ENCODE results near the gene NELL1. TPM values are rescaled to one million over a fixed set of nuclear protein-coding genes. Genes with fewer than 3 reads are reported as not detected.

The NELL1 gene
- polyA plus RNA-seq, 1 of the 3 experiments (the other 2 are of a cell fraction), result not detected

DNA sequence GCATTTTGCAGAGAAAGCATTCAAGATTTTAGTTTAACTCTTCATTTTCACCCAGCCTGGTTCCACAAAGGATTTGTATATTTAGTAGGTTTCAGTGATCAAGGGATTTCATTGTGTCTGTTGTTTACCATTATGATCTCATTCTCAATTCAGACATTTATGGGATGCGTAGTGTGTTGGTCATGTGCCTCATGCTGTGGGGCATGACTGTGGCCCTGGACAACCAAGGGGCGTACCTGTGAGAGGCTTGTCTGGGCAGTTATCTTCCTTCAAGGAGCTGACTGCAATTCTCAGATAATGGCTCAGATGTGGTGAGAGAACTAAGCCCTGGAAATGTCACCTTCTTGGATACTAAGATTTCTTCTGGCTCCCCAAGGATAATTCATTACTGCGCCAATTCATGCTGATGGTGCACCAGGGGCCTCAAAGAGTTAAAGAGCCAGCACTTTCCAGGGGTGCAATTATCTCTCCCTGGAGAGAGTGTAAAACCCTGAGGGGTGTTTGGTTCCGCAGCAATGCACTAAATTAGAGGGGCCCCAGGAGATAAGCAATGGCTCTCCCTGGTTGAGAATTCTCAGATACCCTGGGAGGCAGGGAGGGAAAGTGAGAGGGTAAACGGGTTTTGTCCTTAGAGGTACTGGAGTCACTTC, 37.7 kb upstream of the NELL1 start:
- no peak for DNase-seq

DNA sequence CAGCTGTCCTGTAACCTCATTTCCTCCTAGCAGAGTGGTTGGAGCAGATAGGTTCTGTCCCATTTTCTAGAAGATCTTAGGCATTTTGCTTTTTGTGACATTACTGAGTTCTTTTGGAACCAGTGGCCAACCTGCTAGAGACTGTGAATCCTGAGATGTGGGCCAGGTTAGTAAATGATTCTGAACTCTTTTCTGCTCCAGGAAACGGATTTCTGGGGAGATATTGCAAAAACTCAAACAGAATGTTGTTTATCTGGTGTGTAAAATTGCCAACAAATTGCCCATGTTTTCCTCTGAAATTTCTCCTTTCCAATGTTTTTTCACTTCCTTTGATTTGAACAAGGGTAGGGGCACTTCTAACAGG, 37.2 kb upstream of the NELL1 start:
- DNase-seq, result no peak
- no peaks in the 10 kb centered on the region for H3K9me2 ChIP-seq
- H3K4me1 ChIP-seq (ENCODE audit: control insufficient read depth in 1 of 2, insufficient read depth in 2 of 2, low read depth in 1 of 2, low read length in 1 of 2), result no peaks in the 10 kb centered on the region; a peak in 1 of 4 replicates
- no peaks in the 10 kb centered on the region for H4K20me1 ChIP-seq (ENCODE audit: insufficient read depth)
- H3K36me3 ChIP-seq (replicated peaks in 1 of 2; ENCODE audit: control insufficient read depth in 1 of 2, insufficient read depth in 2 of 2, low read length in 1 of 2), result no peaks in the 10 kb centered on the region
- 17% methylated on average over 1 of the region's 1 CpG for whole genome bisulfite sequencing (ENCODE audit: low lambda C conversion rate)
- ChIA-PET CTCF (interaction anchor here (0.9 kb wide), 1 partner anchor 15 kb away, joined by 3 read pairs; no protein-coding TSS in a partner anchor), POLR2A (no interaction called here)
- no peak overlapping the region for H3K9ac ChIP-seq
- no peaks in the 10 kb centered on the region for H3K27me3 ChIP-seq (ENCODE audit: insufficient read depth)
- H3K27ac ChIP-seq (ENCODE audit: low read depth in 2 of 2, low read length in 1 of 2), result no peak overlapping the region
- H3F3A ChIP-seq (replicated peaks; ENCODE audit: insufficient read depth), result no peaks in the 10 kb centered on the region
- H3K9me3 ChIP-seq, result no peaks in the 10 kb centered on the region
- H3K79me2 ChIP-seq (ENCODE audit: insufficient read depth), result no peaks in the 10 kb centered on the region
- H3K4me2 ChIP-seq, result no peak overlapping the region
- no peak overlapping the region for H3K4me3 ChIP-seq (ENCODE audit: low read depth in 2 of 2, low read length in 1 of 2)
- H2AFZ ChIP-seq (ENCODE audit: low read depth), result no peak overlapping the region
- TF ChIP-seq, protein P1, sequence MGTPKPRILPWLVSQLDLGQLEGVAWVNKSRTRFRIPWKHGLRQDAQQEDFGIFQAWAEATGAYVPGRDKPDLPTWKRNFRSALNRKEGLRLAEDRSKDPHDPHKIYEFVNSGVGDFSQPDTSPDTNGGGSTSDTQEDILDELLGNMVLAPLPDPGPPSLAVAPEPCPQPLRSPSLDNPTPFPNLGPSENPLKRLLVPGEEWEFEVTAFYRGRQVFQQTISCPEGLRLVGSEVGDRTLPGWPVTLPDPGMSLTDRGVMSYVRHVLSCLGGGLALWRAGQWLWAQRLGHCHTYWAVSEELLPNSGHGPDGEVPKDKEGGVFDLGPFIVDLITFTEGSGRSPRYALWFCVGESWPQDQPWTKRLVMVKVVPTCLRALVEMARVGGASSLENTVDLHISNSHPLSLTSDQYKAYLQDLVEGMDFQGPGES (IDR thresholded peaks at IDR 0.05; ENCODE audit: low read depth, low read length), result no peak
- TF ChIP-seq RCOR1 (IDR thresholded peaks at IDR 0.05; ENCODE audit: low read length) (no peak), SIN3A (IDR thresholded peaks at IDR 0.05; ENCODE audit: borderline replicate concordance, low read depth, low read length) (no peak), NRF1 (IDR thresholded peaks at IDR 0.05; ENCODE audit: low read depth, low read length) (no peak), EP300 (IDR thresholded peaks at IDR 0.05; ENCODE audit: borderline replicate concordance in 1 of 2, low read depth in 1 of 2, low read length in 1 of 2) (no peak), GATA2 (CRISPR knock-in tag; IDR thresholded peaks at IDR 0.05) (no peak), YY1 (IDR thresholded peaks at IDR 0.05; ENCODE audit: low read depth) (no peak), TEAD4 (IDR thresholded peaks at IDR 0.05; ENCODE audit: borderline replicate concordance, insufficient read depth) (no peak), EZH2phosphoT487 (IDR thresholded peaks at IDR 0.05; ENCODE audit: borderline replicate concordance, low read depth) (no peak)
- TF ChIP-seq, protein P2, sequence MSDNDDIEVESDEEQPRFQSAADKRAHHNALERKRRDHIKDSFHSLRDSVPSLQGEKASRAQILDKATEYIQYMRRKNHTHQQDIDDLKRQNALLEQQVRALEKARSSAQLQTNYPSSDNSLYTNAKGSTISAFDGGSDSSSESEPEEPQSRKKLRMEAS (IDR thresholded peaks at IDR 0.05; ENCODE audit: low read depth), result no peak

More for the DNA sequence above, 37.7 kb upstream of the NELL1 start:
- Histone ChIP-seq H3K4me3 (ENCODE audit: low read depth in 2 of 2, low read length in 1 of 2) (no peak overlapping the region), H2AFZ (ENCODE audit: low read depth) (no peak overlapping the region), H4K20me1 (ENCODE audit: insufficient read depth) (no peaks in the 10 kb centered on the region), H3K79me2 (ENCODE audit: insufficient read depth) (no peaks in the 10 kb centered on the region), H3K9me3 (no peaks in the 10 kb centered on the region), H3K9me2 (no peaks in the 10 kb centered on the region), H3K27me3 (ENCODE audit: insufficient read depth) (no peaks in the 10 kb centered on the region), H3K9ac (no peak overlapping the region), H3K4me2 (no peak overlapping the region), H3K27ac (ENCODE audit: low read depth in 2 of 2, low read length in 1 of 2) (no peak overlapping the region), H3F3A (replicated peaks; ENCODE audit: insufficient read depth) (no peaks in the 10 kb centered on the region), H3K4me1 (ENCODE audit: control insufficient read depth in 1 of 2, insufficient read depth in 2 of 2, low read depth in 1 of 2, low read length in 1 of 2) (no peaks in the 10 kb centered on the region; a peak in 1 of 4 replicates), H3K36me3 (replicated peaks in 1 of 2; ENCODE audit: control insufficient read depth in 1 of 2, insufficient read depth in 2 of 2, low read length in 1 of 2) (no peaks in the 10 kb centered on the region)
- 46% methylated on average over 5 of the region's 5 CpGs for WGBS (ENCODE audit: low lambda C conversion rate)
- ChIA-PET POLR2A (no interaction called here), CTCF (interaction anchor here (0.7 to 1.9 kb wide), 3 partner anchors 16 to 1673 kb away, joined by 3 to 5 read pairs (median 3); no protein-coding TSS in a partner anchor)
- TF ChIP-seq FOXM1 (IDR thresholded peaks at IDR 0.05; ENCODE audit: low read depth) (no peak), NFIC (IDR thresholded peaks at IDR 0.05; ENCODE audit: borderline replicate concordance) (no peak), SMC3 (IDR thresholded peaks at IDR 0.05; ENCODE audit: low read depth, low read length) (no peak), MEF2A (IDR thresholded peaks at IDR 0.05; ENCODE audit: borderline replicate concordance, low read depth) (no peak), TAF1 (IDR thresholded peaks at IDR 0.05; ENCODE audit: borderline replicate concordance, low read depth, low read length) (no peak), GATA2 (CRISPR knock-in tag; IDR thresholded peaks at IDR 0.05) (no peak), RXRA (IDR thresholded peaks at IDR 0.05; ENCODE audit: borderline replicate concordance, low read depth) (no peak), RFX5 (IDR thresholded peaks at IDR 0.05; ENCODE audit: low read length) (no peak), FOXJ3 (CRISPR knock-in tag; IDR thresholded peaks at IDR 0.05) (no peak), MXI1 (IDR thresholded peaks at IDR 0.05; ENCODE audit: low read depth, low read length) (no peak), POLR2AphosphoS5 (IDR thresholded peaks at IDR 0.05; ENCODE audit: low read depth, low read length) (no peak), JUND (IDR thresholded peaks at IDR 0.05) (no peak), CHD2 (IDR thresholded peaks at IDR 0.05; ENCODE audit: low read length, partially characterized antibody) (no peak), YY1 (IDR thresholded peaks at IDR 0.05; ENCODE audit: low read depth) (no peak), ELF1 (IDR thresholded peaks at IDR 0.05) (no peak), TEAD4 (IDR thresholded peaks at IDR 0.05; ENCODE audit: borderline replicate concordance, insufficient read depth) (no peak)
- TF ChIP-seq, protein P1 (IDR thresholded peaks at IDR 0.05; ENCODE audit: low read depth, low read length), result no peak
- TF ChIP-seq, protein P3, sequence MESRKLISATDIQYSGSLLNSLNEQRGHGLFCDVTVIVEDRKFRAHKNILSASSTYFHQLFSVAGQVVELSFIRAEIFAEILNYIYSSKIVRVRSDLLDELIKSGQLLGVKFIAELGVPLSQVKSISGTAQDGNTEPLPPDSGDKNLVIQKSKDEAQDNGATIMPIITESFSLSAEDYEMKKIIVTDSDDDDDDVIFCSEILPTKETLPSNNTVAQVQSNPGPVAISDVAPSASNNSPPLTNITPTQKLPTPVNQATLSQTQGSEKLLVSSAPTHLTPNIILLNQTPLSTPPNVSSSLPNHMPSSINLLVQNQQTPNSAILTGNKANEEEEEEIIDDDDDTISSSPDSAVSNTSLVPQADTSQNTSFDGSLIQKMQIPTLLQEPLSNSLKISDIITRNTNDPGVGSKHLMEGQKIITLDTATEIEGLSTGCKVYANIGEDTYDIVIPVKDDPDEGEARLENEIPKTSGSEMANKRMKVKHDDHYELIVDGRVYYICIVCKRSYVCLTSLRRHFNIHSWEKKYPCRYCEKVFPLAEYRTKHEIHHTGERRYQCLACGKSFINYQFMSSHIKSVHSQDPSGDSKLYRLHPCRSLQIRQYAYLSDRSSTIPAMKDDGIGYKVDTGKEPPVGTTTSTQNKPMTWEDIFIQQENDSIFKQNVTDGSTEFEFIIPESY (IDR thresholded peaks at IDR 0.05; ENCODE audit: borderline replicate concordance, low read depth), result no peak
- TF ChIP-seq, protein P2 (IDR thresholded peaks at IDR 0.05; ENCODE audit: low read depth), result no peak
